Measurements from ENCODE around the gene SS18.

- TF ChIP-seq CTCF (IDR thresholded peaks at IDR 0.05; ENCODE audit: low read depth, low read length) (no peak), EZH2phosphoT487 (IDR thresholded peaks at IDR 0.05; ENCODE audit: low read depth) (no peak)
Measured at GRCh38 chr18:26036635-26037034, 53.8 kb downstream of the SS18 start.

Measured in OCI-LY3 (cell line).